ENCODE results near the gene LTB.

GRCh38 chr6:31610968-31611367 is 28.7 kb upstream of the LTB start:
- no peak for TF ChIP-seq BCL3 (CRISPR knock-in tag; IDR thresholded peaks at IDR 0.05)
- no peak for TF ChIP-seq ZNF281 (CRISPR knock-in tag; IDR thresholded peaks at IDR 0.05; ENCODE audit: borderline replicate concordance)
- TF ChIP-seq POLR2AphosphoS5 (IDR thresholded peaks at IDR 0.05; ENCODE audit: low read depth, low read length): no peak
- no peak for TF ChIP-seq ZFP36 (IDR thresholded peaks at IDR 0.05; ENCODE audit: borderline replicate concordance, low read depth, low read length, partially characterized antibody)
- no peak for TF ChIP-seq RBM22 (optimal IDR thresholded peaks at IDR 0.05; ENCODE audit: low read length)
- no peak for TF ChIP-seq GRHL1 (CRISPR knock-in tag; conservative IDR thresholded peaks at IDR 0.05)
- no peak for TF ChIP-seq CTCF (CRISPR knock-in tag; IDR thresholded peaks at IDR 0.05)
- TF ChIP-seq ZZZ3 (CRISPR knock-in tag; IDR thresholded peaks at IDR 0.05; ENCODE audit: borderline replicate concordance): no peak
- TF ChIP-seq LBX2 (CRISPR knock-in tag; IDR thresholded peaks at IDR 0.05; ENCODE audit: borderline replicate concordance): no peak
- no peak for TF ChIP-seq SNRNP70 (IDR thresholded peaks at IDR 0.05; ENCODE audit: low read depth, low read length)
- no peak for TF ChIP-seq HOXA3 (CRISPR knock-in tag; IDR thresholded peaks at IDR 0.05)
- TF ChIP-seq NR2C2 (CRISPR knock-in tag; IDR thresholded peaks at IDR 0.05; ENCODE audit: borderline replicate concordance): no peak
